BE2C (cell line): Measurements from ENCODE around the gene EPHA3.

ENCODE experiments used
- DNase-seq: peaks from one replicate; pipeline ENCODE4 v3.0.0-alpha.2; 2020
- H3K27me3 ChIP-seq: fragments of 250-450 bp; sonication (Bioruptor Pico); 2 replicates; pipeline ENCODE4 v1.5.1; 2020; ENCODE audit warnings: mild to moderate bottlenecking
- H3K36me3 ChIP-seq: fragments of 250-450 bp; sonication (Bioruptor Pico); 2 replicates; pipeline ENCODE4 v1.5.1; 2020; ENCODE audit warnings: mild to moderate bottlenecking
- H3K4me1 ChIP-seq: fragments of 250-450 bp; sonication (Bioruptor Pico); 2 replicates; pipeline ENCODE4 v1.5.1; 2020
- H3K4me3 ChIP-seq: 2 replicates; pipeline ENCODE4 v1.5.1; 2011; ENCODE audit warnings: low read depth, low read length
- H3K9me3 ChIP-seq: fragments of 250-450 bp; sonication (Bioruptor Pico); 2 replicates; pipeline ENCODE4 v1.5.1; 2020
- CTCF ChIP-seq: IDR thresholded peaks from 2 replicates; pipeline ENCODE4 v1.5.1; 2012; ENCODE audit warnings: mild to moderate bottlenecking, low read depth, low read length

Gene EPHA3

GRCh38 chr3:89490129-89490528, 382.7 kb downstream of the EPHA3 start:
- H3K36me3 ChIP-seq, result no peaks in the 10 kb centered on the region
- H3K4me3 ChIP-seq, result no peak overlapping the region
- no peak for DNase-seq
- no peaks in the 10 kb centered on the region for H3K9me3 ChIP-seq
- no peak for TF ChIP-seq CTCF
- no peaks in the 10 kb centered on the region for H3K27me3 ChIP-seq
- no peaks in the 10 kb centered on the region for H3K4me1 ChIP-seq

- H3K4me3 ChIP-seq, result no peak overlapping the region
- TF ChIP-seq CTCF, result no peak
- no peaks in the 10 kb centered on the region for H3K9me3 ChIP-seq
- DNase-seq, result no peak
- H3K27me3 ChIP-seq, result no peaks in the 10 kb centered on the region
- no peaks in the 10 kb centered on the region for H3K4me1 ChIP-seq
- H3K36me3 ChIP-seq, result no peaks in the 10 kb centered on the region
Observed at GRCh38 chr3:89494734-89495133, 387.3 kb downstream of the EPHA3 start.

GRCh38 chr3:89503891-89504391, 396.5 kb downstream of the EPHA3 start:
- no peaks in the 10 kb centered on the region for H3K36me3 ChIP-seq
- no peak for DNase-seq
- no peak overlapping the region for H3K4me3 ChIP-seq
- TF ChIP-seq CTCF, result no peak
- no peaks in the 10 kb centered on the region for H3K27me3 ChIP-seq
- no peaks in the 10 kb centered on the region for H3K4me1 ChIP-seq
- H3K9me3 ChIP-seq, result no peaks in the 10 kb centered on the region

- no peaks in the 10 kb centered on the region for H3K36me3 ChIP-seq
- no peaks in the 10 kb centered on the region for H3K9me3 ChIP-seq
- H3K4me1 ChIP-seq, result no peaks in the 10 kb centered on the region
- no peak for TF ChIP-seq CTCF
- H3K4me3 ChIP-seq, result no peak overlapping the region
- no peaks in the 10 kb centered on the region for H3K27me3 ChIP-seq
- no peak for DNase-seq
Observed at GRCh38 chr3:89504432-89504831, 397.0 kb downstream of the EPHA3 start.

GRCh38 chr3:89506462-89507103, 399.2 kb downstream of the EPHA3 start:
- Histone ChIP-seq H3K9me3 (no peaks in the 10 kb centered on the region), H3K4me1 (no peaks in the 10 kb centered on the region), H3K4me3 (no peak overlapping the region), H3K27me3 (no peaks in the 10 kb centered on the region), H3K36me3 (no peaks in the 10 kb centered on the region)
- no peak for TF ChIP-seq CTCF
- no peak for DNase-seq

GRCh38 chr3:89521328-89521727, 413.9 kb downstream of the EPHA3 start:
- DNase-seq, result no peak
- H3K4me3 ChIP-seq, result no peak overlapping the region
- H3K4me1 ChIP-seq, result no peaks in the 10 kb centered on the region
- H3K9me3 ChIP-seq, result no peaks in the 10 kb centered on the region
- no peaks in the 10 kb centered on the region for H3K27me3 ChIP-seq
- no peaks in the 10 kb centered on the region for H3K36me3 ChIP-seq
- TF ChIP-seq CTCF, result no peak
